SKM-1 treated with dmso at 0.1 percent for 144 hours (cell line): ENCODE data around the gene NRG3.

ENCODE experiments used
- DNase-seq: peaks from one replicate; lab custom pipeline; 2025; ENCODE audit not compliant: unreplicated experiment; lab: John Stamatoyannopoulos, UW

NRG3 gene

DNA sequence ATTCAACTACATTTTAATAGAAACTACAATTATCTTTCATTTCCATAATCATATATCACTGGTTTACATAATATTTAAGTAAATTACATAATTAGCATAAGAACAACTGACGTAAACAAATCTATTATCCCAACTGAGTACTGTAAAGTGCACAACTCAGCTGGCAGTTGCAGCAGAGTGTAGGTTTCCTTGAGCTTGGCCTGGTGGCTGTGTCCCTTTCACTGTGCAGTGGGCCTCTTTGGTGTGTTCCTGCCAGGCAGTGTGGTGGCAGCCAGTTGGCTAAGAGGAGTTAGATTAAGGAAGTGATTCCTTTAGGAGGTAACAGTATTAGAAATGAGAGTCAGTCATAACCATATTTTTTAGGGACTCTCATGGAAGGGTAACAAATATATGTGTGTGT, 7.0 kb downstream of the NRG3 start:
- DNase-seq = no peak

DNA sequence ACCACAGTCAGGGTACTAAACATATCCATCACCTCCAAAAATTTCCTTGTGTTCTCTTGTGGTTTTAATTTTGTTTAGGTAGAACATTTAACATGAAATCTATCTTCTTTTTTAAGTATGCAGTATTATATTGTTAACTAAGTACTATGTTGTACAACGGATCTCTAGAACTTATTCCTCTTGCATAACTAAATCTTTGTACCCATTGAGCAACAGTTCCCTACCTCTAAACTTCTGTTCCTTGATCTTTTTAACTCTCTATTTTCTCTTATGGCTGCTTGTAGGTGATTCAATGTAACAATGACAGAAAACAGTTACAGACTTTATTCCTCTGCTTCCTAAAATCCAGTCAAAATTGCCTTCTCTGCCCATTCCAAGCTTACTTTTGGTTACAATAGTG, 9.9 kb downstream of the NRG3 start:
- no peak for DNase-seq

DNA sequence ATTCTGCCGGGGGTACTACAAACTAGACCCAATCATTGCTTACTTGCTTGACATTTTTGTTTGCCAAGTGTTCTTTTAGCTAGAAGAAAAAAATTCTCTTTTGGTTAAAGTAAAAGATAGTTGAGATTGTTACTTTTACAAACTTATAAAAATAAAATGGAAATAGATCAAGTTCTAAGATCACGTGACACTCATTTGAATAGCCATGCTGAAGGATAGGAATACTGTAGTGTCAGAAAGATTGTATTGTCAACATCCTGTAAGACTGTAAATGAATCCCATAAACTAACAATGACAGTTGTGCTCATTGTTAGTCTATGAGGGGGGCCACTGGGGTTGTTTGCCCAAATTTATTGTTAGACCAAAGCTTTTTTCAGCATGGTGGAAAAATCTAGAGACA, 10.5 kb downstream of the NRG3 start:
- DNase-seq = no peak

DNA sequence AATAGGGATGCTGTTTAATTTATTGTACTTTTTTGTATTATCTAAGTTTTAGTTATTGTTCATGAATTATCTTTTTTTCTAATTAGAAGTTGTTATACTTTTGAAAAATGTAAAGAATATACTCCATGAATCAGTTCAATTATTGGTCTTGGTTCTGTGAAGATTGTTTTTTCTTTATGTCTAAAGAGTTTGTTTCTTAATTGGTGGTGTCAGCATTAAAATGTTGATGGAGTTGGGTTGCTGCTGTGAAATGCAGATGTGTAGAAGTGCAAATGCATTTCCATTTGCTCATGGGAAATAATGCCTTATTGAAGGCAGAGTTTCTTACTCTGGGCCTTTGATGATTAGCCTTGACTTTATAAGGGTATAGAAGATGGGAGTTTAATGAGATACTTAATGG, 11.9 kb downstream of the NRG3 start:
- DNase-seq = no peak

DNA sequence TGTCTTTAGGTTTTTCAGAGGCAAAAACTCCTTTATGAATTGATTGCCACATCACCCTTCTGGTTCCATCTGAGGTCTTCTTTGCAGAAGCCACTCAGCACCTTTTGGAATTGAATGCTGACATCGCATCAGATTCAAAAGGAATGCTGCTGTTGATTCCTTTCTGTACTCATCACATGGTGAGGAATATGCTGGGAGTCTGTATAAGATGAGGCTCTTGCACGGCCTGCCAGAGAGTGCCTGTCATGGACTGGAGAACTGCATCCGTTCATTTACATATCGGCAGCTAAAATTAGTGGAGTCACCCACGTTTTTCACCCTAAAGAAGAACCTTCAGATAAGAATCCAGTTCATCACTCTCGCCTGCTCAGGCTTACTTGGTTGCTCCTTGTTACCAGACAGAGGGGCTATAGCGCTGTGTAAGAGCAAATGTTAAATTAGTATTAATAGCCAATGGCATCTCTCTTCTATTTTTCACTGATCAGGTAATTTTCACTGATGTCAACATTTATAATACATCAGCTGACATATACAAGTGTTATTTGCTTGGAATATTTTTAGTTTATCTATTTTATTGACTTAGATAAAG, 14.3 kb downstream of the NRG3 start:
- DNase-seq = no peak

DNA sequence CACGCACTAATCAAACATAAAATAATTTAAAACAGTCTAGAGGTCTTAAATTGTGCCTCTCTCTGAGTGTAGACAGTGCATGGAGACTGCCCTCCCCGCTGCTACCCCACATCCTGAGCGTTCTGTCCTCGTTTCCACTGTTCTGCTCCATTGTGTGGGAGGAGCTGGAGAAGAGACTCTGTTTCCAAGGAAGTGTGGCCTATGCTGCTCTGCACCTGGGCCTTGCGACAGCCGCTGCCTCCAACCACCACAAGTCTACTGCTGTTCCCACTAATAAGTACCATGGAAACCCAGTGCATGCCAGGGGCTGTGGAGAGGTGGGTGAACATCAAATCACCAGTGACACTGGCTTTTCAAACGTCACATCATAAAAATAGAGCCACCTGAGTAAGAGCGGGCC, 19.6 kb downstream of the NRG3 start:
- DNase-seq = no peak

DNA sequence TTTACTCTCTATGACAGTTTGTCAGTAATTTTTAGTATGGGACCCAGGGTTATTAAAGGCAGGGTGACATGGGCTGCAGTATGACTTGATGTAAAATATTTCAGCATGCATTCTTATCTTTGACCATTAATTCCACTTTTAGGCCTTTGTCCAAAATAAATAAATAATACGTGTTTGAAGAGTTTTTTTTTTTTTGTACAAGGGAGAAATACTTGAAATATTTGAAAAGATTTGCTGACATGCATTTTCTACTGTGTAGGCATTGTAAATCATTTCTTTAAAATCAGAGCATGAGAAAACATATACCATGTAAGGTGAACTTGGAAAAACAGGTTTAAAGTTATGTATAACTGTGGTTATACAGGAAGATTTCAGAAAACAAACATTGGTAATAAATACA, 23.5 kb downstream of the NRG3 start:
- DNase-seq = no peak

DNA sequence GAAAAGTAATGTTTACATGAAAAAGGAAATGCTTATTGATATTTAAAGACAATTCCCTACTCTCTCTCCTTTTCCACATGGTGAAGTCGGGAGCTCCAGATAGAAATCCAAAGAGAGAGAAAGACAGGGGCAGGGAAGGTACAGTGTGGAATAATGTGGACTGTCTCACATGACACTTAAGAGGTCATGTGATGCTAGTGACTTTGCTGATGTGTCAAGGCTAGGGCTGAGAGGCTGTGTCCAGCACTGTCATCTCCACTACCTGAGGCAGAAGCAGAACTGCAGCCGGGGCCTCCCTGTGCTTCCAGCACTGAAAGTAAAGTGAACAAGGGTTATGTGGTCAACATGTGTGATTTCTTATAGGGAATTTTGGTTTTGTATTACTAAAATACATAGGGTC, 26.0 kb downstream of the NRG3 start:
- DNase-seq = no peak

DNA sequence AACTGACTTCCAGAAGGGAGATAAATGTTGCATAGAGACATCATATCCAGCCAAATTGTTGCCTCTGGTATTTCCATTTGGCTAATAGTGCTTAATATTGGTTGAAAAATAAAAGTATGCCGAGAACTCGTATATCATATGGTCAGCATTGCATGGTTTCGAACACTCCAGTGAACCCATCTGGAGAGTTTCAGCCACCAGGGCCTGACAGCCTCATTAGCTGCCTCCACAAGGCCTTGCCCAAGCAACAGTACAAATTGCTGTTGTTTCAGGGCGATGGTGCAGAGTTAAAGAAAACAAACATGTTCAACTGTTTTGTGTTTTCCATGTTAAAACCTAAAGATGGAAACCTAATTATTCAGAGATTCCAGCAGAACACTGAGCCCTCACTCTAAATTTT, 28.5 kb downstream of the NRG3 start:
- DNase-seq = no peak

DNA sequence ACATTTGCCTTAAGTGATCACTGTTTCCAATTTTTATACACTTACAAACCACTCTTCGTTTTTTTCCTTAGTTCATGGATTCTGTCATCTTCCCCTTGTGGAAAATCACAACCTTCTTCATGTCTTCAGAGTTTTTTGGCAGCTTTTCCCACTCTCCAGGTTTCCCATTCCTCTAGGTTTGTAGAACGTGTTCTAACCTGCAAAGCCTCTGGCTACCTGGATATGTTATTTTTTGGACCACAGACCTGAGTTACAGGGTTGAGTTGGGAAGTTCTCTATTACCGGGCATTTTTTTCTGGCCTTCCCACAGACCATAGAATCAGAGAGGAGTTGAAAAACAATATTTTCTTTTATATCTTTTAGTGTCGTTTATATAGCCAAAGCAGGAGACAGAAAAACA, 30.2 kb downstream of the NRG3 start:
- no peak for DNase-seq

DNA sequence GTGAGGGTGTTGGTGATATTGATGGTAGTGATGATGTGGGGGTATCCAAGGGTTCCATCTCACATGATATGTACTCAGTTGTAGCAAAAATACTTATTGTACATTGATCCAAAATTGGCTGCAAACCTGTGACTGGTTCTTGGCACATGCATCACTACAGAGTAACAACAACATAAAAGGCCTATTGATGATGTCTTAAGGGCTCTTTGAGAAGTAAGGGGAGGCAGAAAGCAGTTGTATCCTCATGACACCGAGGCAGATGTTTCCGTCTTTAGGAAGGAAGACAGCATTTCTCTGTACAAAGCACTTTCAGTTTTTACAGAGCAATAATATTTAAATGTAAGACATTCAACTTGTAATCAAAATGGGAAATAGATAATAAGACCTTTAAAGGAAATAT, 34.5 kb downstream of the NRG3 start:
- no peak for DNase-seq

DNA sequence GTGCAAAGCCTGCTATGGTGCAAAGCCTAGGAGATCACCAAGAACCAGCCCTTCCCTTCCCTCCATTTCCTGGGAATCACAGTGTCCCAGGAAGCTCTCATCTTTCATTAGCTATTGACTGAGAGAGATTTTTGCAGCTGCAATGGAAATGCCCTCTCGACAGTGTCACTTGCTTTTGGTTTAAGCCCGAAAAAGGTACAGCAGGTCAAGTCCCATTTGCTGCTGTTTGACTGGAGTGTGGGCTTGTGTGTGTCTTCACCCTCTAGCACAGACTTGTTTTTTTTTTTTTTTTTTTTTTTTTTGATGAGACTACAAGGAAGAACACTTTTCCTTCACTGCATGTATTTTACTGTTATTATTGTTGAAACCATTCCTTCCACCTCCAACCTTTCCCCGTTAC, 36.3 kb downstream of the NRG3 start:
- DNase-seq = no peak

DNA sequence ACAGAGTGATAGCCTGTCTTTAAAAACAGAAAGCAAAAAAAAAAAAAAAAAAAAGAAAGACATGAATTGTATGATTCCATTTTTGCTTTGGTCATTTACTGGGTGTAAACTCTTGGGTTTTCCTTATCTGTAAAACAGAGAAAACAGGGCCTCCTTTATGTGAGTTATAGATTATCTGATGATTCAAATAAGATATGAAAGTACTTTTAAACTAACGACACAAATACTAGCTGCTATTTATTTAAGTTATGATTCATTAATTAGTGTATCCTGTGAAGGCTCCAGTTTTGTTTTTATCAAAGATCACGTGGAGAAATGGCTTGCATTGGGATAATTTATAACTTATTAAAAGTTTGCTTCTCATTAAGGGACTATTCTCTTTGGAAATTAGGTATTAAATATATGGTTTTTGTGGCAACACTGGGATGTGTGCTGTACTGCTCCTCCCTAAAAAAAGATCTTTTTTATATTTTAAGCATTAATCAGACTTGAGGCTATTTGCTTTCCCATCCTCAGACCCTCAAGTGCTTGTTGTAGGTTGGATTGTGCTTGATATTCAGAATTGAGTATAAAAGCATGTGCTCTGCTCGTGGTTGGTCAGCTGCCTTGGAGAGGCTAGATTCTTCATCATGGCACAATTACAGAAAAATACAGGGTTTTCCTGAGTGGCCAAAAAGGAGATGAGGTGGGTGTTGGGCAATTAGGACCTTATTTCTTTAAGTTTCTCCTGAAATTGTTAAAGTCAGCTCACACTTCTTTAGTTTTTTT, 39.9 kb downstream of the NRG3 start:
- no peak for DNase-seq

DNA sequence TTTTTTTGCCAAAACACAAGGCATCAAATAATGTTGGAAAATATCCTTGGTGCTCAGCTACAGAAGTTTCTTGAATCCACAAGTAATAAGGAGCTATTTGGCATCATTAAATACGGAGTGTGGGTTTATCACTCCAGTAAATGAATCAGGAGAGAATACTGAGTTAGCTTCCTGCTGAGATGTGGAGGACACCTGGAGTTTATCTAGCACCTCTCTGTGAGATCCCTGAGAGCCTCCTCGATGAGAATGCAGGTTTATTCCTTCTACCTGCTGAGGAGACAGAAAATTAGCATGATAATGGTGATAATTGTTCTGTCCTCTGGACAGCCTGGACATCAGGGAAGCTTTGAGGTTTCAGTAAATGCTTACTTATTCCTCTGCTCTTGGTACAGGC, 40.5 kb downstream of the NRG3 start:
- no peak for DNase-seq

DNA sequence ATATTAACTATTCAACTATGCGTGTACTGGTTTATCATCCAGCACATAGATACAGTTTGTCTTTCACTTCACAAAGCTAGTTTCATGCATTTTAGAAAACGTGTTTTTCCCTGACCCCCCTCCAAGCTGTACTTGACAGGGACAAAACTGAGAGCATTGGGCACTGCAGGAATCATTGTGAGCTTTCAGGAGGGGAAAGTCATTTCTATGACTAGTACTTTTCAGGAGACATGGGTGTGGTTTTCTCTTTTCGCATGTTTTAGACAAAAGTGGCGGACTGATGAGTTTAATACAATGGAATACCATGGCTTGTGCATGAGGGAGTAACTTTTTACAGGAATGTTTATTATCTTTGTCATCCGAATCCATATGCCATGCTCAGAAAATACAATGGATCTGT, 42.7 kb downstream of the NRG3 start:
- no peak for DNase-seq

DNA sequence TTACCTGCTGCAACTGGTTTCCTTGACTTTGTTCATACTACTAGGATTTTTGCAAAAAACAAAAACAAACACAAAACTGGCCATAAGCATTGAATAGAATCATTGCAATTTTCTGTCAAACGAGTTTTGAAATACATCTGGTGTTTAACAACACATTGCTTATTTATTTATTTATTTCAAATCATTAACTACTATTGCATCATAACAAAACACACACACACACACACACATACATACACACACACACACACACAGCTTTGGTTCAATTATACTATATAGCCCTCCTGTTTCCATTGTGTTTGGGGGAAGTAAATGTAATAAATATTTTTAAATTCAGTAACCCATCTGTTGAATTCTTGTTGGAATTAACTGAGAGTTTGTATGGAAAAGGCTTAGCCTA, 43.8 kb downstream of the NRG3 start:
- DNase-seq = no peak

DNA sequence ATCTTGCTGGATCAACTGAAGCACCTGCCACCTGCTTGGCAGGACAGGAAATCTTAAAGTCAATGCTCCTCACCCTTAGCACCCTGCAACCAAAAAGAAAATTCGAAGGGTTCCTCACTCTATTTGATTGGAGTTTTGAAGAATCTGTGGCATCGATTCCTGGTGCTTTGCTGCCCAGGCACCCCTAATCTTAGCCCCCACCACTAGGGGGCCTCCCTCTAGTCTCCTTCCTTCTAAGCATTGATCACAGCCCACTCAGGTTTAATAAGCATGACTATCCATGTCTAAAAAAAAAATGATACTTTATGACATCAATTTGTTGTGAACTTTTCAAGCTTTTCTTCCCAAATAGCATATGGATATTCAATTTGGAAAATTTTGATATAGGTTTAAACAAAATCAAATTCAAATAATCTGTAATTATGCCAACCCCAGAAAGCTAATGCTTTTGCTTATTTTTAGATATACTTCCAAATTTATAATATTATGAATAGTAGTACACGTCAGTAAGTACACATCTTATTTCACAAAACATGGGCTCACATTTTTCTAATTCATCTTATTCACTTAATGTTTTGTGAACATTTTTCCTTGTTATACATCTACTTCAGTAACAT, 45.3 kb downstream of the NRG3 start:
- no peak for DNase-seq

DNA sequence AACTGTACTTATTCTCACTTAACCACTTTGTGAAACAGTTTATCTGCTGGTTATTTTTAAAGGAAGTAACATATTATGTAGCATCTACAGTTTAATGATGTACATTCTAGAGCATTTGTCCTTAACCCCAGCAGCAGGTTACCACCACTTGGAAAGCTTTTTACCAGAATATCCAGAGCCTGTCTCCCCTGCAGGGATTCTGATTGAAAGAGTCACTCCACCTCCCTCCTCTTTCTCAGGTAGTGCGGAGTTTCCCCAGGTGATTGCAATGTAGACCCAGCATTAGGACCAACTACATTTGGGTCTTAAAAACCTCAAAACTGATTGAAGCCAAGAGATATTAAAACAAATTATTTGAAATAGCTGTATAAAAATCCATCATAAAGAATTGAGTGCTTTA, 53.1 kb downstream of the NRG3 start:
- no peak for DNase-seq

DNA sequence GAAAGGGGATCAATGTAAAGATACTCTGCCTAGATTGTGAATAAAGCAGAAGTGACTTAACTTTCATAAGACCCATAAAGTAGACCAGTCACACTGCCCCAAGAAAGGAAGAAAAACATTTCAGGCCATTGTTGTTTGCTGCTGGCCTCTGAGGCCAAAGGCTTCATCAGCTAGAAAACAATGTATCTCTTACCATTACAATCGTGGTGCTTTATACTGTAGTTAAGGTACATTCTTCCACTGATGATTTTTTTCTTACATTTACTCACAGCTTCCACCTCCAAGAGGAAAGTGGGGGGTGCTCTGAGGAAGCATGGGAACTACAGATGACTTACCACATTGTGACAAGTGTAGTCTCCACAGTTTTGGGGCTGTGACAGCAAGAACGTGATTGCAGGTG, 68.6 kb downstream of the NRG3 start:
- no peak for DNase-seq

DNA sequence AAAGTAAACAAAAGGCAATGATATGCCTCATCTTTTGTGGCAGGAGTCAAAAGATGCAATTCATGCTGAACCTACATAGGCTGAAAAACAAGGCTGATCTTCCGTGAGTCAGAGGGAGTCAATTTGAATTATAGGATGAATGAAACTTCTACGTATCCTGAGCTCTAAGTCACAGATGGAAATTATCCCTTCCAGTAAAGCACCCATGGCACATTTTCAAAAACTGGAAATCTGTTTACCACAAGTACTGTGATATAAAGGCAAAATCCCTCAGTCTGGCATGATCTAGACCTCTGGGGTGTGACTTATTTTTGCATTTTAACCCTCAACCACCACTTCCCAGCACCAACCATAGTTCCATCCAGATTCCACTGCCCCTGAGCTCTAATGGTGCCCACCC, 69.6 kb downstream of the NRG3 start:
- no peak for DNase-seq

DNA sequence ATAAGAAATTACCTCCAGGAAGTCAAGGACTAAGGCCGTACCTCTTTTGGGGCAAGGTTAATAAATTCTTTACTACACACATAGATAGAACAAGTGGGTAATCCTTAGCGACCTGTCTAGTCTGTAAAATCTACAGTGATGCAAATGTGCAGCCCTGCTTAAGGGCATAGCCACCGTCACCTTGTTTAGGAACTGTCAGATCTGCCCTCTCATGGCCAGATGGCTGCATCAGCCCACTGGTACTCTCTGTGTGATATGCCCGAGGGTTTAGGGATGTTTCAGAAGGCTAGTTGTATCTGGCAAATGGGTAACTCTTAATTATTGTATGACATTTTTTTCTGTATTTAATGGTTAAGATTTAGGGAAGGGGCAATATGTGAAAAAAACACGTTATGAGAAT, 74.3 kb downstream of the NRG3 start:
- no peak for DNase-seq

DNA sequence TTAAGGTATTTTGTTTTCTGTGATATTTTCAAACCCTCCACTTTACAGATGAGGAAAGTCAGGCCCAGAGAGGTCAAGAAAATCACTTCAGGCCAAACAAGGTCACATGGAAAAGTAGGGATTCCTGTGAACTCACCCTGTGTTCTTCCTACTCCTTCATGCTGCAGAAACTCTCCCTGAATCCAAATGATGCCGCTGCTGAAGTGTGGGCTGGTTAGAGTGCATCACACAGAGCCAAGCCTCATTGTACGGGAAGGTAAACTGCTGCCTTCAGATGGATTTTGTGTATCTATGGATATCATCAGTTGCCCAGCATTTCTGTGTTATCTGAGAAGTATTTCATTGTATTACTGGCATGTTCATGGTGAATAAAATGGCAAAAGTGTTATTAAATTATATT, 75.4 kb downstream of the NRG3 start:
- no peak for DNase-seq

DNA sequence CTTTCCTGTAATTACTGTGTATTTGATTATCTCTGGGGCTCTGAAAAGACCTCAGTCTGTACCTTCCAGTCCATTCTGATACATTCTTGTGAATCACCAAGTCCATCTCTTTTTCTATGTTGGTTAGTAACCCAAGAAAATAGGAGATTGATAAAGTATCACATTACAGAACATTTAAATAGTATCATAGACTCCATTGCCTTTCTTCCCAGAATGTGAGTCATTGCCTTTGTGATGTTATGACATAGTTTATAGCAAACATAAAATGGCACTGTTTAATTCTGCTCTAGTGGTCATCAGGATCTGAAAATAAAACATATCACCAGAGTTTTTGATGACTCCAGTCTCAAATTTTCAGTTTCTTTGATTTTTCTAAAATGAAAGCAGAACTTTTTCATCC, 78.4 kb downstream of the NRG3 start:
- DNase-seq = no peak
